Loucy (cell line): ENCODE measurements around the gene FGF14.

Experiments used
- H2AFZ ChIP-seq: fragments of 200-600 bp; sonication (generic); 2 replicates; pipeline ENCODE4 v1.6.0; 2016; ENCODE audit warnings: antibody characterized with exemption, mild to moderate bottlenecking, low read length, moderate library complexity
- H3F3A ChIP-seq: fragments of 200-600 bp; 2 replicates; pipeline ENCODE4 v1.6.0; 2016; ENCODE audit warnings: antibody characterized with exemption, low read depth, mild to moderate bottlenecking
- H3K27me3 ChIP-seq: fragments of 200-600 bp; sonication (generic); 2 replicates; pipeline ENCODE4 v1.6.1; 2014; ENCODE audit warnings: low read length, mild to moderate bottlenecking; ENCODE audit not compliant: insufficient read depth, poor library complexity, severe bottlenecking
- H3K36me3 ChIP-seq: fragments of 200-600 bp; sonication (generic); 2 replicates; pipeline ENCODE4 v1.6.1; 2016; ENCODE audit warnings: low read length; ENCODE audit not compliant: insufficient read depth
- H3K4me1 ChIP-seq: fragments of 200-600 bp; sonication (generic); 2 replicates; pipeline ENCODE4 v1.5.1; 2014; ENCODE audit warnings: low read length, mild to moderate bottlenecking; ENCODE audit not compliant: insufficient read depth, poor library complexity, severe bottlenecking
- H3K4me2 ChIP-seq: fragments of 200-600 bp; sonication (generic); 2 replicates; pipeline ENCODE4 v1.6.0; 2014; ENCODE audit warnings: antibody characterized with exemption, low read length, low read depth, mild to moderate bottlenecking; ENCODE audit not compliant: poor library complexity, severe bottlenecking
- H3K4me3 ChIP-seq: fragments of 200-600 bp; sonication (generic); 2 replicates; pipeline ENCODE4 v1.5.1; 2014; ENCODE audit warnings: low read length, mild to moderate bottlenecking, mixed read lengths; ENCODE audit not compliant: poor library complexity, severe bottlenecking
- H3K79me2 ChIP-seq: fragments of 200-600 bp; sonication (generic); 2 replicates; pipeline ENCODE4 v1.6.1; 2014; ENCODE audit warnings: low read length; ENCODE audit not compliant: insufficient read depth
- H3K9ac ChIP-seq: fragments of 200-600 bp; sonication (generic); 2 replicates; pipeline ENCODE4 v1.6.0; 2014; ENCODE audit warnings: mild to moderate bottlenecking, low read depth, low read length, moderate library complexity; ENCODE audit not compliant: poor library complexity, severe bottlenecking
- H3K9me2 ChIP-seq: fragments of 200-600 bp; sonication (generic); replicated peaks from 2 replicates; pipeline ENCODE4 v1.6.1; 2016; ENCODE audit warnings: low read depth, low read length, mixed read lengths
- H3K9me3 ChIP-seq: fragments of 200-600 bp; sonication (generic); 2 replicates; pipeline ENCODE4 v1.6.1; 2014; ENCODE audit warnings: mild to moderate bottlenecking, antibody characterized with exemption, low read length, low read depth; ENCODE audit not compliant: insufficient read depth
- H4K20me1 ChIP-seq: fragments of 200-600 bp; sonication (generic); 2 replicates; pipeline ENCODE4 v1.6.0; 2014; ENCODE audit warnings: antibody characterized with exemption, low read length, mild to moderate bottlenecking; ENCODE audit not compliant: insufficient read depth, poor library complexity, severe bottlenecking
- EZH2phosphoT487 ChIP-seq: fragments of 200-600 bp; IDR thresholded peaks from 2 replicates; pipeline ENCODE4 v1.6.1; 2018; ENCODE audit warnings: antibody characterized with exemption, mild to moderate bottlenecking, moderate library complexity, borderline replicate concordance
- TF ChIP-seq, protein P1 (sequence below): fragments of 200-600 bp; sonication (generic); conservative IDR thresholded peaks from 2 replicates; pipeline ENCODE4 v1.5.1; 2014; ENCODE audit warnings: mild to moderate bottlenecking, antibody characterized with exemption, low read length

Gene FGF14

DNA sequence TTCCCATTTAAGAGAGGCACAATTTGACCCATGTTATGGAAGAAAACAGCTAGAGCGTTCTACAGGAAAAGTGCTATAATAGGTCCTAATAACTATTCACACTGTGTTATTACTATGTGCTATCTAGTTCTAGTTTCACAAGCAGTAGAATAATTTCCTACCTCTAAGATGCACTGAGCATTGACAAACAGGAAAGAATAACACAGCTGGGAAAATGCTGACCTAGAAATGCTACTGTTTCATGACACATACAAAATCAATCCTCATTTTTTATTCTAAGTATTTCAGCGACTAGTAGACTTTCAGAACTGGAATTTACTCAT lies 689.9 kb downstream of the FGF14 start:
- H3K9me2 ChIP-seq: no peaks in the 10 kb centered on the region
- no peaks in the 10 kb centered on the region for H3K27me3 ChIP-seq
- H3F3A ChIP-seq: no peaks in the 10 kb centered on the region

DNA sequence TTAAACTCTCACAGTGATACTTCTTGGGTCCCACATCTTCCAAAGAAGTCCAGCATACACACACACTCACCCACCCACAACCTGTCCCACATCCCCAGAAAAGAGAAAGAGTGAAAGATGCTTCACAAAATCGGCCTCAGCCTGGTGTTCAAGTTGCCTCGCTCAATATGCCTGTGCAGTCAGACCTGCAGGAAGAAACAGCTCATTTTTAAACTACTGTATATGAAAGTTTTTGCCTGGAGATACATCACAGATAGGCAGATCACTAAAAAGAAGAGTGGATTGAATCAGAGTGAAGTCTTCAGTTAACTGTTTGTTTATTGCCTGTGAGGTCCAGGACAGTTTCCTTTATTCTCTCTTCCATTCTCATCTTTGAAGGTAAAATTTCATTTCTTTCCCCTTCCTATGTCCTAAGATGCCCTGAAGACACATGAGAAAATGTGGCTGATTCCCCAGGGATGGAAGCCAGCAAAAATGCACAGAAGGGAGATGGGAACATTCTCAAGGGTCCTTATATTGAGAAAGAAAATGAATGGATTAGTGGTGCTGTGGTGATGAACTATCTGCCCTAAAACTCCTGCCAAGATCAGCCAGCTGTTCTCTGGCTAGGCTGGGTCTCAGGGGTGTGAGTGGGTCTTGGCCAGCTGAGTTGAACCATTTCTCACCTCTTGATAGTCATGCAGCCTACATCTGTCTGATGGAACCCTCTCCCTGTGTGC lies 690.4 kb downstream of the FGF14 start:
- TF ChIP-seq, protein P1, sequence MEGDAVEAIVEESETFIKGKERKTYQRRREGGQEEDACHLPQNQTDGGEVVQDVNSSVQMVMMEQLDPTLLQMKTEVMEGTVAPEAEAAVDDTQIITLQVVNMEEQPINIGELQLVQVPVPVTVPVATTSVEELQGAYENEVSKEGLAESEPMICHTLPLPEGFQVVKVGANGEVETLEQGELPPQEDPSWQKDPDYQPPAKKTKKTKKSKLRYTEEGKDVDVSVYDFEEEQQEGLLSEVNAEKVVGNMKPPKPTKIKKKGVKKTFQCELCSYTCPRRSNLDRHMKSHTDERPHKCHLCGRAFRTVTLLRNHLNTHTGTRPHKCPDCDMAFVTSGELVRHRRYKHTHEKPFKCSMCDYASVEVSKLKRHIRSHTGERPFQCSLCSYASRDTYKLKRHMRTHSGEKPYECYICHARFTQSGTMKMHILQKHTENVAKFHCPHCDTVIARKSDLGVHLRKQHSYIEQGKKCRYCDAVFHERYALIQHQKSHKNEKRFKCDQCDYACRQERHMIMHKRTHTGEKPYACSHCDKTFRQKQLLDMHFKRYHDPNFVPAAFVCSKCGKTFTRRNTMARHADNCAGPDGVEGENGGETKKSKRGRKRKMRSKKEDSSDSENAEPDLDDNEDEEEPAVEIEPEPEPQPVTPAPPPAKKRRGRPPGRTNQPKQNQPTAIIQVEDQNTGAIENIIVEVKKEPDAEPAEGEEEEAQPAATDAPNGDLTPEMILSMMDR: no peak
- no peak for TF ChIP-seq EZH2phosphoT487
- no peaks in the 10 kb centered on the region for H3F3A ChIP-seq
- no peaks in the 10 kb centered on the region for H3K9me2 ChIP-seq
- H3K4me2 ChIP-seq: no peak overlapping the region
- no peaks in the 10 kb centered on the region for H4K20me1 ChIP-seq
- H3K79me2 ChIP-seq: no peaks in the 10 kb centered on the region
- no peak overlapping the region for H3K4me3 ChIP-seq
- no peaks in the 10 kb centered on the region for H3K27me3 ChIP-seq
- no peak overlapping the region for H3K9ac ChIP-seq
- H3K4me1 ChIP-seq: no peaks in the 10 kb centered on the region
- no peaks in the 10 kb centered on the region; the same call in 1 of the 2 replicates for H3K9me3 ChIP-seq
- H3K36me3 ChIP-seq: no peaks in the 10 kb centered on the region
- no peak overlapping the region for H2AFZ ChIP-seq

More for the DNA sequence above, 689.9 kb downstream of the FGF14 start:
- Histone ChIP-seq H3K9ac (no peak overlapping the region), H3K36me3 (no peaks in the 10 kb centered on the region), H3K4me1 (no peaks in the 10 kb centered on the region), H2AFZ (no peak overlapping the region), H3K4me2 (no peak overlapping the region), H3K4me3 (no peak overlapping the region), H4K20me1 (no peaks in the 10 kb centered on the region), H3K79me2 (no peaks in the 10 kb centered on the region), H3K9me3 (no peaks in the 10 kb centered on the region; the same call in 1 of the 2 replicates)
- TF ChIP-seq, protein P1: no peak
- TF ChIP-seq EZH2phosphoT487: no peak

DNA sequence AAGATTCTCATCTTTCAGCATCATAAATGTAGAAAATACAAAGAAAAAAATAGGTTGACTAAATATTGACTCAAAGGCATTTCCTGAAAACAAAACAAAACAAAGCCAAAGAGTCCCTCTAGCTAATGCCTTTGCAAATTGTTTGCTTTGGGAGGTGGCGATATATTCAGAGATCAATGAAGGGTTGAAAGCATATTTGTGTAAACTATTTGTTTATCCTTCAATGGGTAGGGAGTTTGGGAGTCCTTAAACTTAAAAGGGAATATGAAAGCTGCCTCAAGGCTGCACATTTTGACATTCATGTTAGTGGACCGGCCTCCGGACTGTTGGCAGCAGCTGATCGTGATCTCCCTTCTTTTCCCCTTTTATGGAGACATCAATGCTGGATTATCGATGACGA lies 691.9 kb downstream of the FGF14 start:
- Histone ChIP-seq H3K4me2 (no peak overlapping the region), H3K4me3 (no peak overlapping the region), H2AFZ (no peak overlapping the region), H3K27me3 (no peaks in the 10 kb centered on the region), H3K9ac (no peak overlapping the region), H3K9me2 (no peaks in the 10 kb centered on the region), H3K36me3 (no peaks in the 10 kb centered on the region), H3K9me3 (no peaks in the 10 kb centered on the region; the same call in 1 of the 2 replicates), H3K4me1 (no peaks in the 10 kb centered on the region), H4K20me1 (no peaks in the 10 kb centered on the region), H3F3A (no peaks in the 10 kb centered on the region), H3K79me2 (no peaks in the 10 kb centered on the region)
- TF ChIP-seq EZH2phosphoT487: no peak
- TF ChIP-seq, protein P1: no peak
